NCI-H1417 treated with DMSO at 0.1 percent for 48 hours (cell line): ENCODE measurements around the gene SNCAIP.

Experiments used
- DNase-seq: peaks from one replicate; lab custom pipeline; 2025; lab: John Stamatoyannopoulos, UW

The SNCAIP gene

DNA sequence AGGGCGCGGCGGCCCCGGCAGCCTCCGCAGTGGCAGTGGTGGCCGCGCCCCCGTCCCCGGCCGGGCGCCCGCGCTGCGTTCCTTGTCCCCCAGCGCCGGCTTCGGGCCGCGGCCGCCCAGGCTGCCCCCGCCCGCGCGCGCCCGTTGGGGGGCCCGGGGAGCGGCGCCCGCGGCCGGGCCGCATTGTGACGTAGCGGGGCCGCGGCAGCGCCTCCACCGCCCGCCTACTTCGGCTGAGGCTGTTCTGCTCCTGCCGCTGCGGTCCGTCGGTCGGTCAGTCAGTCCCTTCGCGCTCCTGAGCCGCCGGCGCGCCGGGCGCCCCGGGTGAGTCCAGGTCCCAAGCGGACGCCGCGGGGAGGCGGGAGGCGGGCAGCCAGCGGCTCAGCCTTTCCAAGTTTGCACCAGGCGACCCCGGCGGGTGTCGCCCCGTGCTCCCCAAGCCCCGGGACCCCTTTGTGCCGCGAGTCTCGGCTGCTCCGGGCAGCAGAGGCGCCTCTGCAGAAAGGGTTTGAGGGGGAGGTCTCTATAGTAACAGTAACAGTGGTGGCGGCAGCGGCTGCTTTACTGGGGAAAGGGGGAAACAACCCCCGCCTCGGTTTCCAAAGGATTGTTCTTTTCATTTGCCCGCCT is at the start of gene SNCAIP:
Gene SNCAIP, plus strand, starts transcription at position 277 of the 630 bp plus-strand sequence. CDS start 78,898 bp downstream, outside the sequence.
- no peak for DNase-seq

DNA sequence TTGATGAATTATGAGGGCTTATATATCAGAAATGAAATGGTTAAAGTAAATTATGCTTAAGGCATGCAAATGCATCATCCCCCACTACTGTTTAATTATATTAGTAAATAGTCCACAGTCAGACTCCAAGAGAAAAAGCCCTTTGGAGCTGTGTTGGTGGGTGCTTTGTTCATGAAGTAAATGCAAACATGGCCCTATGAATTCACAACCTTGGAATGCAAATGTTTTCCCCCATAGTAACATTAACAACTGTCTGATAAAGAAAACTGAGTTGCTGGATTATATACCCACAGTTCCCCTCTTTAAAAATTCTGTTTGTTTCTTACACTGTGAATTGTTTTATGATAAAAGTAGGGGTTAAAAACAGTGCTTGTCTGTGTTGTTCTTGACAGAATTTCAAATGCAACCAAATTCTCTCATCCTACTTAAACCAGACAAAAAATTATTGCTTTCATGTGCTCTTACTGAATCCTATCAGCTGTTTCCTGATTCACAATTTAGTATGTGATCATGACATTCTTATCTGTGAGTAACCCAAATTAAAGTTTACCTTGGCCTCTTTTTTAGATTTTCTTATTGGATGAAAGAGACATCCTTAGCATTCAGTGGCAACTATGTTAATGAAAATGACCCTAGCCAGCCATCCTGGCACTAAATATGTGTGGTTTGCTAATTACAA is 48.5 kb upstream of the SNCAIP start:
- no peak for DNase-seq

DNA sequence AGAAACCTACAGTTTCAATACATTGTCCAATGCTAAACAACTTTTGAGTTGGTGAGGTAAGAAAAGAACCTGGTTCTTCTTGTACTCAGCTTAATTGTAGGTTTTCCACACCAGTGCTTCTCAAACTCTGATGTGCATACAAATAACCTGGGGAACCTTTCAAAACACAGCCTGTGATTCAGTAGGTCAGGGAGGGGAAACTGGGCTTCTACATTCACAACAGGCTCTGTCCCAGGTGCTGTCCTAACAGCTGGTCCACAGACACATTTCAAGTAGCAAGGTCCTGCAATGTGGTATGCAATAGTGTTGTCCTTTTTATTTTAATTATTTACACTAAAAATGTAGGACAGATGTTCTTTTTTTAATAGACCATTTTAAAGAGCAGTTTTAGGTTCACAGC is 47.4 kb upstream of the SNCAIP start:
- DNase-seq = no peak

- no peak for DNase-seq
These were observed 44.9 kb upstream of the SNCAIP start for GRCh38 chr5:122267185-122267584.

GRCh38 chr5:122273696-122274095 is 38.3 kb upstream of the SNCAIP start:
- DNase-seq = no peak

GRCh38 chr5:122283592-122283991 is 28.4 kb upstream of the SNCAIP start:
- no peak for DNase-seq

DNA sequence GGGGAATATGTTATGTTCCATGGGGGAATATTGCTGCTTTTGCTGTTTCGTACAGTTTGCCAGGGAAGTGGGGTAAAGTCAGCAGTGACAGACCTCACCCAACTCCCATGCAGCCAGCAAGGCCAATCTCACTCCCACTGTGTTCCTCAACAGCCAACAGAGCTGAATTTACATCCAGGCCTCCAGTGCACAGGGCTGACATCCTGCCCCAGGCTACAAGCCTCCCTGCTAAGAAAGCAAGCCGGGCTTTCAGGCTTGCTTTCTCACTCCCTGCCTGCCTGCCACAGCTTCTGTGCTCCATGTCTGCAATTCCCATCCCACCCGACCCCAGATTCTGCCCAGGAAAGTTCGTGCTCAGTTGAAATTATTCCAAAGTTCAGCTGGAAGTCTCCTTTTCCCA is 25.5 kb upstream of the SNCAIP start:
- DNase-seq = no peak

- DNase-seq = no peak
These were observed 24.9 kb upstream of the SNCAIP start for GRCh38 chr5:122287101-122287500.

- no peak for DNase-seq
These were observed 20.8 kb upstream of the SNCAIP start for GRCh38 chr5:122291000-122291901.

DNA sequence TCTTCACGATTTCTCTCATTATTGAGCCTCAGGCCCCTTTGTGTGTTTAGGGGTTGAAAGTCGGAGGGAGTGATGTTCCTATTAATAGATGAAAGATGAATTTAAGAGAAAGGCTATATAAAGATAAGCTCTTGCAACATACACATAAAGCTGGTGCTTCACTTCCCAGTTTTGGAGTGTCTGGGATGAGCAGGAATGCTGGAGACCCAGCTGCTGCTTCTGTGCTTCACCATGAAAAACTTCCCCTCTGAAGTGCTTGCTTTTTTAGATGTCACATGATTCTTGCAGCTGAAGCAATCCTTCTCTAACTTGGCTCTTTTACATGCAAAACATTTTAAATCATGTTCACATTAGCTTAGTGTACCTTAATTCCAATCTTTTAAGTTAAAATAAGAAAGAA is 19.7 kb upstream of the SNCAIP start:
- DNase-seq = no peak

- DNase-seq = no peak
These were observed 16.9 kb upstream of the SNCAIP start for GRCh38 chr5:122295138-122295537.

- DNase-seq = no peak
These were observed 15.2 kb upstream of the SNCAIP start for GRCh38 chr5:122296871-122297270.

GRCh38 chr5:122297587-122298298 is 14.3 kb upstream of the SNCAIP start:
- no peak for DNase-seq

- DNase-seq = no peak
These were observed 11.7 kb upstream of the SNCAIP start for GRCh38 chr5:122300374-122300773.

DNA sequence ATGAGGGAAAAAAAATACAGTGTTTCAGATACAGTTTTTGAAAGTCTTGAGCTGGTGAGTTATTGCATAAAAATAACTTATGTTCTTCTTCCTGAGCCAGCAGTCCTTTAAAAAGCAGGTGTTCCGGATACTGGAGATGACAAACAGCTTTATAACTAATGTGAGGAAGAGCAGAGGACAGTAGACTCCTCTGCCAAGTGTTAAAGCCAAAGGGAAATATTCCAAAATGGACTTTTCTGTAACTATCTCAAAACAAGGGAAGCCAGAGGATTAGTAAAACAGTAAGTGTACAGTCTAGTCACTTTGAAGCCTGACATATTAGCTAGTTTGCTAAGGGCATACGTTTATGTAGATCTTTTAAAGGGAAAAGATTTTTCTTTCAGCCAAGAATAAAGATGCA is 11.0 kb upstream of the SNCAIP start:
- no peak for DNase-seq

GRCh38 chr5:122304471-122305215 is 7.4 kb upstream of the SNCAIP start:
- DNase-seq = no peak

DNA sequence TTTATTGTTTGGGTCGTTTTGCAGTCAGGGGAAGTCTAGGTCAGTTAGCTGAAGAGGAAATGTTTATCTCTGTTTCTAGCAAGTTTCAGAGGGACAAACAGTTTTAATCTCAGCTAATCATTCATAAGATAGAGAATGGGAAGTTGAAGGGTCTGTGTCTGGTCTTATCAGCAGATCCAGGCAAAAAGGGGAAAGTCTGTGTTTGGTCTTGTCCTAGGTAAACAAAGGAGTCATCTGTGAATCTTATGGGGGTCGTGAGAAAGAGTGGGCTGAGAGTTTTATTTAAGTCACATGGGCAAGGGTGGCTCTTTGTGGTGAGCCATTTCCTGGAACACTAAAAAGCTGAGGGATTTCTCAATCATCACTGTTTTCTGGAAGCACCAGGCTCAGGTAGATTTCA is 5.6 kb upstream of the SNCAIP start:
- no peak for DNase-seq

DNA sequence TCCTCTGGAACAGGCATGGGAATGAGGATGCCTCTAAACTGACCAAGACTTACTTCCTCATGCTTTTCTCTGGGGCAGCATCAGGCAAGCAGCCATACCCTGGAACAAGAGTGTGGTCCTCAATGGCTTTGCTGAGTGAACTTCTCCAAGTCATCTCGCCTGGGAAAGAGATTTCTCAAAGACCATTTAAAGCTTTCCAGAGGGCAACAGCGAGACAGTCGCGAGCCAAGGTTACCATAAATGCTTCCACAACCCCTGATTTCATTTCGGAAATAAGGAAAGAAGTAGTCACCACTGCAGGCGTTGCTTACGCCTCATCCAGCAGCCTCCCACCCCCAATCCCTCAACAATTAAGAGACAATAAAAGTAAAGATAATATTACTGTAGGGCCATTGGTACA is 1.1 kb upstream of the SNCAIP start:
- no peak for DNase-seq

GRCh38 chr5:122311497-122311960 is 508 bp upstream of the SNCAIP start:
- no peak for DNase-seq

DNA sequence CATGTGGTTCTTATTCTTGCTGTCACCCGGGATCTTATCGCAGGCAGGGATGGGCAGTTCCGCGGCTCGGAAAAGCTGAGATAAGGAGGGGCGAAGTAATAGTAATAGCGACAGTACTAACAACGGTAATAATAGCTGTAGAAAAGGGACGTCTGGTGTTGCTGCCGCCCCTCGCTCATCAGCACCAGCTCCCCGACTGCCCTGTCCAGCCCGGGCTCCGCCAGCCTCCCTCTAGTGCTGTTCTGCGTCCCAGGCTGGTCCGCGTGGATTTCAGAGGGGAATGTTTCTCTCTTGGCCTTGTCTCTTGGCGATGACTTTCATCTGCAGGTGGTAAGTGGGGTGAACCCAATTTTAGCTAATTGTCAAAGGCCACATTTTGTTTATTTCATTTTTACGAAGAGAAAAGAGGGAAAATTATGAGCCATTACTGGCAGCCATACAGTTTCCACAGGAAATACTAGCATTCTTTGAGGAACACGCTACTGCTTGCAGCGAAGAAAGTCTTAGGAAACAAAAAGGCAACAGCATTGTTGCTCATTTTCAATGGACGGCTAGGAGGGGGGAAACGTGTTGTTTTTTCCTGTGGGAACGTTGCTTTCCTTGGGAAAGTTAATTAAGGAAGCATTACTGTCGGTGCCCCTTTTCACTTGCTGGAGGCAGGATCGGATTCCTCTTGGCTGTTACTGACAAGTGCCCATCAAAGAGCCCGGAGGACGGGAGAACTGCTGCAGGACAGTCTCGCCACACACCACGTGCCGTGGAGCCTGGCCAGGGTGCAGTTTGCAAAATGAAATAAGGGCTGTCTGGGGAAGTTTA is 762 bp downstream of the SNCAIP start:
- DNase-seq = no peak

DNA sequence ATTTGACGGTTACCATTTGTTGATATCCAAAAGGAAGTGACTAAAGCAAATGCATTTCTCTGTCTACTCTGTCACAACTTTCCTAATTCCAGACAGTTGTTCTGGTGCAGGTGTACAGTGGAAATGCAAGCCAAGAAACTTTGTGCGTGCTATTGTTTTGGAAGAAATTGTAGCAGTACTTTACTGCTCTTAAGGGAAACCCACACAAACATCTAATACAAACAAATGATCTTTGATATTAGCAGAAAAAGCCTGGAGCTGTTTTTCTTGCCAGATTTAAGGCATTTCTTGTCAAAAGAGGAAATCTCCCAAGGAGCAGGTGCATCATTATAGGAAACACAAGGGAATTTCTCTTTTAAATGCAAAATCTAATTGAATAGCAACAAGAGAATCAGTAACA is 2.0 kb downstream of the SNCAIP start:
- no peak for DNase-seq
